ENCODE results near the gene FBXO46. TPM values are rescaled to one million over a fixed set of nuclear protein-coding genes. Genes with fewer than 3 reads are reported as not detected.

Gene FBXO46
- total RNA-seq, 2 experiments from 2014 or later, result 27.5 to 32.2 TPM

GRCh38 chr19:45664575-45664974, 66.1 kb downstream of the FBXO46 start:
- Histone ChIP-seq H3K9me2 (ENCODE audit: insufficient read depth, low read length) (no peaks in the 10 kb centered on the region), H4K20me1 (ENCODE audit: insufficient read depth, low read length) (no peaks in the 10 kb centered on the region), H3K4me1 (ENCODE audit: insufficient read depth, low read length, poor library complexity, severe bottlenecking) (peaks cover 42% of the 10 kb centered on the region), H3K4me3 (ENCODE audit: low read depth, low read length, poor library complexity, severe bottlenecking) (no peak overlapping the region), H3K79me2 (ENCODE audit: insufficient read depth, low read depth, low read length) (no peaks in the 10 kb centered on the region), H2AFZ (ENCODE audit: low read length) (no peak overlapping the region), H3K4me2 (ENCODE audit: low read length) (no peak overlapping the region), H3K9me3 (ENCODE audit: low read length) (no peaks in the 10 kb centered on the region), H3K27ac (ENCODE audit: low read depth, low read length, poor library complexity, severe bottlenecking) (no peak overlapping the region), H3K36me3 (ENCODE audit: insufficient read depth, low read length) (no peaks in the 10 kb centered on the region)
- ChIA-PET CTCF (ENCODE audit: unreplicated experiment) (interaction anchor here (0.6 kb wide), 1 partner anchor 19 kb away, joined by 4 read pairs; no protein-coding TSS in a partner anchor), POLR2A (interaction anchor here (0.7 kb wide), 1 partner anchor 114 kb away, joined by 6 read pairs; no protein-coding TSS in a partner anchor)
- TF ChIP-seq EZH2phosphoT487 (IDR thresholded peaks at IDR 0.05; ENCODE audit: borderline replicate concordance, low read depth, low read length), result no peak
- TF ChIP-seq, protein P1, sequence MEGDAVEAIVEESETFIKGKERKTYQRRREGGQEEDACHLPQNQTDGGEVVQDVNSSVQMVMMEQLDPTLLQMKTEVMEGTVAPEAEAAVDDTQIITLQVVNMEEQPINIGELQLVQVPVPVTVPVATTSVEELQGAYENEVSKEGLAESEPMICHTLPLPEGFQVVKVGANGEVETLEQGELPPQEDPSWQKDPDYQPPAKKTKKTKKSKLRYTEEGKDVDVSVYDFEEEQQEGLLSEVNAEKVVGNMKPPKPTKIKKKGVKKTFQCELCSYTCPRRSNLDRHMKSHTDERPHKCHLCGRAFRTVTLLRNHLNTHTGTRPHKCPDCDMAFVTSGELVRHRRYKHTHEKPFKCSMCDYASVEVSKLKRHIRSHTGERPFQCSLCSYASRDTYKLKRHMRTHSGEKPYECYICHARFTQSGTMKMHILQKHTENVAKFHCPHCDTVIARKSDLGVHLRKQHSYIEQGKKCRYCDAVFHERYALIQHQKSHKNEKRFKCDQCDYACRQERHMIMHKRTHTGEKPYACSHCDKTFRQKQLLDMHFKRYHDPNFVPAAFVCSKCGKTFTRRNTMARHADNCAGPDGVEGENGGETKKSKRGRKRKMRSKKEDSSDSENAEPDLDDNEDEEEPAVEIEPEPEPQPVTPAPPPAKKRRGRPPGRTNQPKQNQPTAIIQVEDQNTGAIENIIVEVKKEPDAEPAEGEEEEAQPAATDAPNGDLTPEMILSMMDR (conservative IDR thresholded peaks at IDR 0.05; ENCODE audit: low read length), result no peak
- DNase-seq (ENCODE audit: low spot score), result no peak
- BruUV-seq (replicated peaks), result no TSS peak
- intact Hi-C loops (cut with micrococcal nuclease; ENCODE audit: unreplicated experiment), result no loop called here

DNA sequence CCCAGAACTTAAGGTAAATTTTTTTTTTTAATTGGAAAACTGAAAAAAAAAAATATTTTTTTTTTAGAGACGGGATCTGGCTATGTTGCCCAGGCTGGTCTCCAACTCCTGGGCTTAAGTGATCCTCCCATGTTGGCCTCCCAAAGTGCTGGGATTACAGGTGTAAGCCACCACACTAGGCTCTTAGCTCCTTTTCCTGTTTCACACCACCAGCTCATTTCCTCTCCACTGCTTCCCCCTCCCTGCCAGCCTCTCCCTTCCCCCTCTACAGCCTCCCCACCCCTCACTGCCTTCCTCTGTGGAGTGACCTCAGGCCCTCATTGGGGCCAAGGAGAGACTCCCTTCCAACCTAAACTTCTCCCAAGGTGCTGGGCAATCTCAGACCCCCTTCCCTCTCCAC, 66.9 kb downstream of the FBXO46 start:
- POLR2A ChIA-PET, result no interaction called here
- Histone ChIP-seq H3K9me2 (ENCODE audit: insufficient read depth, low read length) (no peaks in the 10 kb centered on the region), H4K20me1 (ENCODE audit: insufficient read depth, low read length) (no peaks in the 10 kb centered on the region), H3K79me2 (ENCODE audit: insufficient read depth, low read depth, low read length) (no peaks in the 10 kb centered on the region), H3K27ac (ENCODE audit: low read depth, low read length, poor library complexity, severe bottlenecking) (no peak overlapping the region), H3K4me1 (ENCODE audit: insufficient read depth, low read length, poor library complexity, severe bottlenecking) (peaks cover 35% of the 10 kb centered on the region), H3K36me3 (ENCODE audit: insufficient read depth, low read length) (no peaks in the 10 kb centered on the region), H2AFZ (ENCODE audit: low read length) (no peak overlapping the region), H3K9me3 (ENCODE audit: low read length) (no peaks in the 10 kb centered on the region), H3K4me2 (ENCODE audit: low read length) (no peak overlapping the region), H3K4me3 (ENCODE audit: low read depth, low read length, poor library complexity, severe bottlenecking) (no peak overlapping the region)
- no peak for DNase-seq (ENCODE audit: low spot score)
- TF ChIP-seq EZH2phosphoT487 (IDR thresholded peaks at IDR 0.05; ENCODE audit: borderline replicate concordance, low read depth, low read length), result no peak
- TF ChIP-seq, protein P1 (conservative IDR thresholded peaks at IDR 0.05; ENCODE audit: low read length), result no peak
- intact Hi-C loops (cut with micrococcal nuclease; ENCODE audit: unreplicated experiment), result no loop called here
- CTCF ChIA-PET (ENCODE audit: unreplicated experiment), result interaction anchor here (0.6 kb wide), 1 partner anchor 13 kb away, joined by 10 read pairs; no protein-coding TSS in a partner anchor
- BruUV-seq (replicated peaks), result no TSS peak

DNA sequence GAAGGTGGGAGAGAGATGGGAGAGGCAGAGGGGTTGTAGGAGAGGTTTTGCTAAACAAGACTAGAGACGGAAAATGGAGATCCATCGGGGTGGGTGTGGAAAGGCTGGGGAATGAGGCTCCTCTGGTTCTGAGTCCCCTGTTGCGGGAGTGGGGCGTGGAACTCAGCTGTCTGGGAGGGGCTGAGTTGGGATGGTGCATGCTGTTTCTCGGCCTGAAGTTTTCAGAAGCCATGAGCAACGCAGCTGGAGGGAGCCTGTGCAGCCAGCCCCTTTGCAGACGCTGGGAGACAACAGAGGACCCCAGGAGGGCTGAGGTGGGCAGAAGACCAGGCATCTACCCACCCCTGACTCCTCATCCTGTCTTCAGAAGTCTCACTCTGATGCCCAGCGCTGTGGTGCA, 70.1 kb downstream of the FBXO46 start:
- ChIA-PET CTCF (ENCODE audit: unreplicated experiment) (no interaction called here), POLR2A (interaction anchor here (0.7 kb wide), 1 partner anchor 270 kb away, joined by 3 read pairs; no protein-coding TSS in a partner anchor)
- Histone ChIP-seq H3K4me2 (ENCODE audit: low read length) (no peak overlapping the region), H2AFZ (ENCODE audit: low read length) (no peak overlapping the region), H3K9me3 (ENCODE audit: low read length) (no peaks in the 10 kb centered on the region), H3K4me3 (ENCODE audit: low read depth, low read length, poor library complexity, severe bottlenecking) (no peak overlapping the region), H3K79me2 (ENCODE audit: insufficient read depth, low read depth, low read length) (no peaks in the 10 kb centered on the region), H3K9me2 (ENCODE audit: insufficient read depth, low read length) (no peaks in the 10 kb centered on the region), H3K27ac (ENCODE audit: low read depth, low read length, poor library complexity, severe bottlenecking) (no peak overlapping the region), H3K4me1 (ENCODE audit: insufficient read depth, low read length, poor library complexity, severe bottlenecking) (peaks cover 10% of the 10 kb centered on the region), H4K20me1 (ENCODE audit: insufficient read depth, low read length) (no peaks in the 10 kb centered on the region), H3K36me3 (ENCODE audit: insufficient read depth, low read length) (no peaks in the 10 kb centered on the region)
- DNase-seq (ENCODE audit: low spot score), result no peak
- TF ChIP-seq, protein P1 (conservative IDR thresholded peaks at IDR 0.05; ENCODE audit: low read length), result no peak
- no peak for TF ChIP-seq EZH2phosphoT487 (IDR thresholded peaks at IDR 0.05; ENCODE audit: borderline replicate concordance, low read depth, low read length)
- intact Hi-C loops (cut with micrococcal nuclease; ENCODE audit: unreplicated experiment), result no loop called here
- no TSS peak for BruUV-seq (replicated peaks)
